ENCODE results near the gene LPAR3. TPM values are rescaled to one million over a fixed set of nuclear protein-coding genes. Genes with fewer than 3 reads are reported as not detected.

Gene LPAR3
- total and polyA plus RNA-seq, 2 experiments from 2014 or later, result 10.4 to 36.9 TPM

GRCh38 chr1:84768634-84769033 is 124.4 kb downstream of the LPAR3 start:
- Mint-ChIP-seq H3K27me3 (ENCODE audit: insufficient read depth, low read depth, poor library complexity) (peaks cover 12% of the 10 kb centered on the region), H3K9me3 (peaks cover 3% of the 10 kb centered on the region), H3K4me1 (peaks cover 15% of the 10 kb centered on the region), H3K4me3 (no peak overlapping the region), H3K36me3 (ENCODE audit: low read depth) (no peaks in the 10 kb centered on the region), H3K27ac (no peak overlapping the region)
- H3K27ac ChIP-seq (ENCODE audit: low read depth), result no peak overlapping the region
- H4K20me1 ChIP-seq (replicated peaks; ENCODE audit: insufficient read depth), result no peaks in the 10 kb centered on the region
- no peaks in the 10 kb centered on the region for H3K27me3 ChIP-seq (ENCODE audit: insufficient read depth)
- H3F3A ChIP-seq (replicated peaks; ENCODE audit: low read depth), result no peaks in the 10 kb centered on the region
- H3K4me1 ChIP-seq (ENCODE audit: insufficient read depth), result peaks cover 7% of the 10 kb centered on the region
- no peak overlapping the region for H2AFZ ChIP-seq
- ATAC-seq, result no peak
- TF ChIP-seq CREB1 (CRISPR knock-in tag; IDR thresholded peaks at IDR 0.05; ENCODE audit: low read depth) (no peak), ZNF331 (CRISPR knock-in tag; IDR thresholded peaks at IDR 0.05; ENCODE audit: low read depth) (no peak), ZNF114 (CRISPR knock-in tag; IDR thresholded peaks at IDR 0.05) (no peak), JUNB (IDR thresholded peaks at IDR 0.05; ENCODE audit: unreplicated experiment) (no peak), EZH2phosphoT487 (IDR thresholded peaks at IDR 0.05; ENCODE audit: unreplicated experiment) (no peak), NANOG (IDR thresholded peaks at IDR 0.05; ENCODE audit: borderline replicate concordance) (no peak), STAT1 (IDR thresholded peaks at IDR 0.05; ENCODE audit: unreplicated experiment) (no peak), REST (IDR thresholded peaks at IDR 0.05; ENCODE audit: unreplicated experiment) (no peak), EZH2 (IDR thresholded peaks at IDR 0.05; ENCODE audit: low read depth, unreplicated experiment) (no peak), POLR2AphosphoS5 (IDR thresholded peaks at IDR 0.05; ENCODE audit: low read depth) (no peak)
- TF ChIP-seq, protein P1, sequence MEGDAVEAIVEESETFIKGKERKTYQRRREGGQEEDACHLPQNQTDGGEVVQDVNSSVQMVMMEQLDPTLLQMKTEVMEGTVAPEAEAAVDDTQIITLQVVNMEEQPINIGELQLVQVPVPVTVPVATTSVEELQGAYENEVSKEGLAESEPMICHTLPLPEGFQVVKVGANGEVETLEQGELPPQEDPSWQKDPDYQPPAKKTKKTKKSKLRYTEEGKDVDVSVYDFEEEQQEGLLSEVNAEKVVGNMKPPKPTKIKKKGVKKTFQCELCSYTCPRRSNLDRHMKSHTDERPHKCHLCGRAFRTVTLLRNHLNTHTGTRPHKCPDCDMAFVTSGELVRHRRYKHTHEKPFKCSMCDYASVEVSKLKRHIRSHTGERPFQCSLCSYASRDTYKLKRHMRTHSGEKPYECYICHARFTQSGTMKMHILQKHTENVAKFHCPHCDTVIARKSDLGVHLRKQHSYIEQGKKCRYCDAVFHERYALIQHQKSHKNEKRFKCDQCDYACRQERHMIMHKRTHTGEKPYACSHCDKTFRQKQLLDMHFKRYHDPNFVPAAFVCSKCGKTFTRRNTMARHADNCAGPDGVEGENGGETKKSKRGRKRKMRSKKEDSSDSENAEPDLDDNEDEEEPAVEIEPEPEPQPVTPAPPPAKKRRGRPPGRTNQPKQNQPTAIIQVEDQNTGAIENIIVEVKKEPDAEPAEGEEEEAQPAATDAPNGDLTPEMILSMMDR (conservative IDR thresholded peaks at IDR 0.05; ENCODE audit: low read depth in 2 of 2), result no peak
- TF ChIP-seq, protein P2, sequence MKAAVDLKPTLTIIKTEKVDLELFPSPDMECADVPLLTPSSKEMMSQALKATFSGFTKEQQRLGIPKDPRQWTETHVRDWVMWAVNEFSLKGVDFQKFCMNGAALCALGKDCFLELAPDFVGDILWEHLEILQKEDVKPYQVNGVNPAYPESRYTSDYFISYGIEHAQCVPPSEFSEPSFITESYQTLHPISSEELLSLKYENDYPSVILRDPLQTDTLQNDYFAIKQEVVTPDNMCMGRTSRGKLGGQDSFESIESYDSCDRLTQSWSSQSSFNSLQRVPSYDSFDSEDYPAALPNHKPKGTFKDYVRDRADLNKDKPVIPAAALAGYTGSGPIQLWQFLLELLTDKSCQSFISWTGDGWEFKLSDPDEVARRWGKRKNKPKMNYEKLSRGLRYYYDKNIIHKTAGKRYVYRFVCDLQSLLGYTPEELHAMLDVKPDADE (IDR thresholded peaks at IDR 0.05), result no peak
- TF ChIP-seq, protein P3, sequence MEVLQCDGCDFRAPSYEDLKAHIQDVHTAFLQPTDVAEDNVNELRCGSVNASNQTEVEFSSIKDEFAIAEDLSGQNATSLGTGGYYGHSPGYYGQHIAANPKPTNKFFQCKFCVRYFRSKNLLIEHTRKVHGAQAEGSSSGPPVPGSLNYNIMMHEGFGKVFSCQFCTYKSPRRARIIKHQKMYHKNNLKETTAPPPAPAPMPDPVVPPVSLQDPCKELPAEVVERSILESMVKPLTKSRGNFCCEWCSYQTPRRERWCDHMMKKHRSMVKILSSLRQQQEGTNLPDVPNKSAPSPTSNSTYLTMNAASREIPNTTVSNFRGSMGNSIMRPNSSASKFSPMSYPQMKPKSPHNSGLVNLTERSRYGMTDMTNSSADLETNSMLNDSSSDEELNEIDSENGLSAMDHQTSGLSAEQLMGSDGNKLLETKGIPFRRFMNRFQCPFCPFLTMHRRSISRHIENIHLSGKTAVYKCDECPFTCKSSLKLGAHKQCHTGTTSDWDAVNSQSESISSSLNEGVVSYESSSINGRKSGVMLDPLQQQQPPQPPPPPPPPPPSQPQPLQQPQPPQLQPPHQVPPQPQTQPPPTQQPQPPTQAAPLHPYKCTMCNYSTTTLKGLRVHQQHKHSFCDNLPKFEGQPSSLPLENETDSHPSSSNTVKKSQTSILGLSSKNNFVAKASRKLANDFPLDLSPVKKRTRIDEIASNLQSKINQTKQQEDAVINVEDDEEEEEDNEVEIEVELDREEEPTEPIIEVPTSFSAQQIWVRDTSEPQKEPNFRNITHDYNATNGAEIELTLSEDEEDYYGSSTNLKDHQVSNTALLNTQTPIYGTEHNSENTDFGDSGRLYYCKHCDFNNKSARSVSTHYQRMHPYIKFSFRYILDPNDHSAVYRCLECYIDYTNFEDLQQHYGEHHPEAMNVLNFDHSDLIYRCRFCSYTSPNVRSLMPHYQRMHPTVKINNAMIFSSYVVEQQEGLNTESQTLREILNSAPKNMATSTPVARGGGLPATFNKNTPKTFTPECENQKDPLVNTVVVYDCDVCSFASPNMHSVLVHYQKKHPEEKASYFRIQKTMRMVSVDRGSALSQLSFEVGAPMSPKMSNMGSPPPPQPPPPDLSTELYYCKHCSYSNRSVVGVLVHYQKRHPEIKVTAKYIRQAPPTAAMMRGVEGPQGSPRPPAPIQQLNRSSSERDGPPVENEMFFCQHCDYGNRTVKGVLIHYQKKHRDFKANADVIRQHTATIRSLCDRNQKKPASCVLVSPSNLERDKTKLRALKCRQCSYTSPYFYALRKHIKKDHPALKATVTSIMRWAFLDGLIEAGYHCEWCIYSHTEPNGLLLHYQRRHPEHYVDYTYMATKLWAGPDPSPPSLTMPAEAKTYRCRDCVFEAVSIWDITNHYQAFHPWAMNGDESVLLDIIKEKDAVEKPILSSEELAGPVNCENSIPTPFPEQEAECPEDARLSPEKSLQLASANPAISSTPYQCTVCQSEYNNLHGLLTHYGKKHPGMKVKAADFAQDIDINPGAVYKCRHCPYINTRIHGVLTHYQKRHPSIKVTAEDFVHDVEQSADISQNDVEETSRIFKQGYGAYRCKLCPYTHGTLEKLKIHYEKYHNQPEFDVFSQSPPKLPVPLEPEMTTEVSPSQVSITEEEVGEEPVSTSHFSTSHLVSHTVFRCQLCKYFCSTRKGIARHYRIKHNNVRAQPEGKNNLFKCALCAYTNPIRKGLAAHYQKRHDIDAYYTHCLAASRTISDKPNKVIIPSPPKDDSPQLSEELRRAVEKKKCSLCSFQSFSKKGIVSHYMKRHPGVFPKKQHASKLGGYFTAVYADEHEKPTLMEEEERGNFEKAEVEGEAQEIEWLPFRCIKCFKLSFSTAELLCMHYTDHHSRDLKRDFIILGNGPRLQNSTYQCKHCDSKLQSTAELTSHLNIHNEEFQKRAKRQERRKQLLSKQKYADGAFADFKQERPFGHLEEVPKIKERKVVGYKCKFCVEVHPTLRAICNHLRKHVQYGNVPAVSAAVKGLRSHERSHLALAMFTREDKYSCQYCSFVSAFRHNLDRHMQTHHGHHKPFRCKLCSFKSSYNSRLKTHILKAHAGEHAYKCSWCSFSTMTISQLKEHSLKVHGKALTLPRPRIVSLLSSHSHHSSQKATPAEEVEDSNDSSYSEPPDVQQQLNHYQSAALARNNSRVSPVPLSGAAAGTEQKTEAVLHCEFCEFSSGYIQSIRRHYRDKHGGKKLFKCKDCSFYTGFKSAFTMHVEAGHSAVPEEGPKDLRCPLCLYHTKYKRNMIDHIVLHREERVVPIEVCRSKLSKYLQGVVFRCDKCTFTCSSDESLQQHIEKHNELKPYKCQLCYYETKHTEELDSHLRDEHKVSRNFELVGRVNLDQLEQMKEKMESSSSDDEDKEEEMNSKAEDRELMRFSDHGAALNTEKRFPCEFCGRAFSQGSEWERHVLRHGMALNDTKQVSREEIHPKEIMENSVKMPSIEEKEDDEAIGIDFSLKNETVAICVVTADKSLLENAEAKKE (CRISPR knock-in tag; IDR thresholded peaks at IDR 0.05), result no peak
- H3K36me3 ChIP-seq (ENCODE audit: insufficient read depth), result no peaks in the 10 kb centered on the region
- H3K9me2 ChIP-seq (ENCODE audit: insufficient read depth), result 0 out of 2 replicates have a peak, but pooled peaks cover 10% of the 10 kb centered on the region
- no peak overlapping the region for H3K4me3 ChIP-seq
- H3K79me2 ChIP-seq (replicated peaks; ENCODE audit: insufficient read depth), result no peaks in the 10 kb centered on the region
- no peak for DNase-seq (ENCODE audit: low spot score)
- H3K4me2 ChIP-seq, result no peak overlapping the region

All from GM23338 (cell line).